ENCODE measurements around the gene E2F2. TPM values are rescaled to one million over a fixed set of nuclear protein-coding genes. Genes with fewer than 3 reads are reported as not detected.
"Not testable (repeated sequence)": the region's sequence is repeated elsewhere in the genome, so short reads cannot be mapped to it uniquely, and the experiment has no call there.

The E2F2 gene
- total RNA-seq, 1 donor from 2014 or later: 8.1 TPM

GRCh38 chr1:23545851-23546250 is 14.8 kb upstream of the E2F2 start:
- DNase-seq: no peak

GRCh38 chr1:23544444-23545389 is 13.7 kb upstream of the E2F2 start:
- DNase-seq: peak; percentile 70

- no peak for DNase-seq
Measured at GRCh38 chr1:23543707-23544443, 12.8 kb upstream of the E2F2 start.

- not testable (repeated sequence) for DNase-seq
Measured at GRCh38 chr1:23542940-23543339, 11.9 kb upstream of the E2F2 start.

GRCh38 chr1:23539698-23540266 is 8.7 kb upstream of the E2F2 start:
- peak; percentile 81 for DNase-seq

GRCh38 chr1:23537296-23537973 is 6.4 kb upstream of the E2F2 start:
- DNase-seq: peak; percentile 7

- DNase-seq: no peak
Measured at GRCh38 chr1:23533246-23534023, 2.4 kb upstream of the E2F2 start.

GRCh38 chr1:23531562-23532094 is 595 bp upstream of the E2F2 start:
- DNase-seq: no peak

- DNase-seq: no peak
Measured at GRCh38 chr1:23530087-23530746, 816 bp downstream of the E2F2 start.

- no peak for DNase-seq
Measured at GRCh38 chr1:23529146-23530086, 1.6 kb downstream of the E2F2 start.

GRCh38 chr1:23528250-23528978 is 2.6 kb downstream of the E2F2 start:
- no peak for DNase-seq

GRCh38 chr1:23527900-23528249 is 3.2 kb downstream of the E2F2 start:
- no peak for DNase-seq

- no peak for DNase-seq
Measured at GRCh38 chr1:23527366-23527765, 3.7 kb downstream of the E2F2 start.

- DNase-seq: no peak
Measured at GRCh38 chr1:23526329-23527041, 4.5 kb downstream of the E2F2 start.

GRCh38 chr1:23525558-23526250 is 5.3 kb downstream of the E2F2 start:
- DNase-seq: no peak

- DNase-seq: no peak
Measured at GRCh38 chr1:23524716-23525401, 6.2 kb downstream of the E2F2 start.

GRCh38 chr1:23524163-23524562 is 6.9 kb downstream of the E2F2 start:
- DNase-seq: no peak
